Measurements from ENCODE around the gene MAPK4.

DNA sequence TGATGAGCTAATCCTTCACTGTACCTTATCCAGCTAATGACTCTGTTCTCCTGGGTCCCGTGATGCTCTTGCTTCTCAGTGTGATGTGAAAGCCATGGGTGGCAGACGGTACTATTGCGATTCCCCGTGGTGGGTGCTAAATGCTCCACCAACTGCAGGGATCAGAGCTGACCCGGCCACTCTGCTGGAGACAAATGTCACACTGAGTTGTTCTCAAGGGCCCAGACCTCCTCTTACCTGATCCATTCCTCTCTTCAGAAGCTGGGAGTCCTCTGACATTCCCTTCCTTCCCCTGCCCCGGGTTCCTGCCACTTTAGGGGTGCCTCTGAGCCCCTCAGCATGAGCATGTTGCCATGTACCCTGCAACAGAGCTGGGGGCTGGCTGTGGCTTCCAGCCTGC lies 105.1 kb downstream of the MAPK4 start:
- TF ChIP-seq CTCF (conservative IDR thresholded peaks at IDR 0.05) = no peak
- TF ChIP-seq ZFX (IDR thresholded peaks at IDR 0.05) = no peak

Measured in C4-2B (cell line).